HCT116 (cell line): ENCODE measurements around the gene PDE8A.

Experiments used
- CEBPB ChIP-seq: IDR thresholded peaks from 2 replicates; pipeline ENCODE4 v1.6.1; 2012; ENCODE audit warnings: low read depth
- EGR1 ChIP-seq: IDR thresholded peaks from 2 replicates; pipeline ENCODE4 v1.6.1; 2012; ENCODE audit warnings: low read depth
- ELF1 ChIP-seq: IDR thresholded peaks from 2 replicates; pipeline ENCODE4 v1.6.1; 2012; ENCODE audit warnings: low read depth, borderline replicate concordance
- EZH2 ChIP-seq: fragments of 200-600 bp; sonication (generic); IDR thresholded peaks from 2 replicates; pipeline ENCODE4 v1.6.1; 2017; ENCODE audit warnings: antibody characterized with exemption, mixed run types
- FOSL1 ChIP-seq: IDR thresholded peaks from 2 replicates; pipeline ENCODE4 v1.6.1; 2012; ENCODE audit warnings: low read depth
- POLR2A ChIP-seq: IDR thresholded peaks from 2 replicates; pipeline ENCODE4 v1.7.0; 2011; ENCODE audit warnings: borderline replicate concordance; ENCODE audit not compliant: insufficient read depth, insufficient read length; ENCODE audit errors: extremely low read depth
- POLR2AphosphoS5 ChIP-seq: IDR thresholded peaks from 2 replicates; pipeline ENCODE4 v1.6.1; 2011; ENCODE audit warnings: mild to moderate bottlenecking, low read depth, low read length, moderate library complexity
- RAD21 ChIP-seq: IDR thresholded peaks from 2 replicates; pipeline ENCODE4 v1.6.1; 2012; ENCODE audit warnings: low read depth, mild to moderate bottlenecking
- SP1 ChIP-seq: IDR thresholded peaks from 2 replicates; pipeline ENCODE4 v1.6.1; 2012; ENCODE audit warnings: low read depth
- YY1 ChIP-seq: IDR thresholded peaks from 2 replicates; pipeline ENCODE4 v1.6.1; 2011; ENCODE audit warnings: low read length, low read depth, moderate library complexity, mild to moderate bottlenecking; ENCODE audit not compliant: insufficient replicate concordance; ENCODE audit errors: extremely low read depth
- ZNF274 ChIP-seq: fragments of 200-500 bp; sonication (Bioruptor generic); IDR thresholded peaks from 2 replicates; pipeline ENCODE4 v1.6.1; 2014; ENCODE audit warnings: mild to moderate bottlenecking, low read depth, low read length, inconsistent platforms
- TF ChIP-seq, protein P1 (sequence below): IDR thresholded peaks from 2 replicates; pipeline ENCODE4 v1.6.1; 2012; ENCODE audit warnings: low read depth
- TF ChIP-seq, protein P2 (sequence below), 3 experiments: fragments of 200-600 bp in 1 of 3; sonication (generic) in 1 of 3; IDR thresholded peaks in 2 of 3; conservative IDR thresholded peaks in 1 of 3; 2 replicates each; pipeline ENCODE4 v1.5.1; 2012 to 2017; ENCODE audit warnings: low read depth in 2 of 3, low read length in 2 of 3, antibody characterized with exemption in 1 of 3, borderline replicate concordance in 1 of 3, control low read depth in 1 of 3, mild to moderate bottlenecking in 1 of 3, mixed read lengths in 1 of 3, mixed run types in 1 of 3, moderate library complexity in 1 of 3; ENCODE audit not compliant: insufficient read depth in 1 of 3
- TF ChIP-seq, protein P3 (sequence below): IDR thresholded peaks from 2 replicates; pipeline ENCODE4 v1.6.1; 2012

DNA sequence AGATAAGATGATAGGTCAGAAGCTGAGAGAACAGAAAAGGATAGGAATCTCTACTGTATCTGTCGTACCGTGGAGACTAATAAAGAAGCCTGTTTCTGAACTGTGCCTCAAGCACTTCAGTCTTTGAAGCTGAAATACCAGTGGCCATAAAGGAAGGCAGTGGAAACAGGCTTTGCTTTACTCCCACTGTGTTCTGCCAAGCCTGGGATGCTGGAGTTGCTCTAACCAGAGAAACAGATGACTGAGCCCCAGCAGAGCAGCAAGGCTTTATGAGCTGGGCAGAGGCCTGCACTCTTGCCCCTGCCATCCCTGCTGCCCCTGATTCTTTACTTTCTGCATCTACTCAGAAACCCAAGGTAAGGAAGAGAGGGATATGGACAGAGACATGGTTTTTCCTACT is 89.4 kb downstream of the PDE8A start:
- TF ChIP-seq, protein P1, sequence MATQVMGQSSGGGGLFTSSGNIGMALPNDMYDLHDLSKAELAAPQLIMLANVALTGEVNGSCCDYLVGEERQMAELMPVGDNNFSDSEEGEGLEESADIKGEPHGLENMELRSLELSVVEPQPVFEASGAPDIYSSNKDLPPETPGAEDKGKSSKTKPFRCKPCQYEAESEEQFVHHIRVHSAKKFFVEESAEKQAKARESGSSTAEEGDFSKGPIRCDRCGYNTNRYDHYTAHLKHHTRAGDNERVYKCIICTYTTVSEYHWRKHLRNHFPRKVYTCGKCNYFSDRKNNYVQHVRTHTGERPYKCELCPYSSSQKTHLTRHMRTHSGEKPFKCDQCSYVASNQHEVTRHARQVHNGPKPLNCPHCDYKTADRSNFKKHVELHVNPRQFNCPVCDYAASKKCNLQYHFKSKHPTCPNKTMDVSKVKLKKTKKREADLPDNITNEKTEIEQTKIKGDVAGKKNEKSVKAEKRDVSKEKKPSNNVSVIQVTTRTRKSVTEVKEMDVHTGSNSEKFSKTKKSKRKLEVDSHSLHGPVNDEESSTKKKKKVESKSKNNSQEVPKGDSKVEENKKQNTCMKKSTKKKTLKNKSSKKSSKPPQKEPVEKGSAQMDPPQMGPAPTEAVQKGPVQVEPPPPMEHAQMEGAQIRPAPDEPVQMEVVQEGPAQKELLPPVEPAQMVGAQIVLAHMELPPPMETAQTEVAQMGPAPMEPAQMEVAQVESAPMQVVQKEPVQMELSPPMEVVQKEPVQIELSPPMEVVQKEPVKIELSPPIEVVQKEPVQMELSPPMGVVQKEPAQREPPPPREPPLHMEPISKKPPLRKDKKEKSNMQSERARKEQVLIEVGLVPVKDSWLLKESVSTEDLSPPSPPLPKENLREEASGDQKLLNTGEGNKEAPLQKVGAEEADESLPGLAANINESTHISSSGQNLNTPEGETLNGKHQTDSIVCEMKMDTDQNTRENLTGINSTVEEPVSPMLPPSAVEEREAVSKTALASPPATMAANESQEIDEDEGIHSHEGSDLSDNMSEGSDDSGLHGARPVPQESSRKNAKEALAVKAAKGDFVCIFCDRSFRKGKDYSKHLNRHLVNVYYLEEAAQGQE = no peak
- TF ChIP-seq, protein P2, sequence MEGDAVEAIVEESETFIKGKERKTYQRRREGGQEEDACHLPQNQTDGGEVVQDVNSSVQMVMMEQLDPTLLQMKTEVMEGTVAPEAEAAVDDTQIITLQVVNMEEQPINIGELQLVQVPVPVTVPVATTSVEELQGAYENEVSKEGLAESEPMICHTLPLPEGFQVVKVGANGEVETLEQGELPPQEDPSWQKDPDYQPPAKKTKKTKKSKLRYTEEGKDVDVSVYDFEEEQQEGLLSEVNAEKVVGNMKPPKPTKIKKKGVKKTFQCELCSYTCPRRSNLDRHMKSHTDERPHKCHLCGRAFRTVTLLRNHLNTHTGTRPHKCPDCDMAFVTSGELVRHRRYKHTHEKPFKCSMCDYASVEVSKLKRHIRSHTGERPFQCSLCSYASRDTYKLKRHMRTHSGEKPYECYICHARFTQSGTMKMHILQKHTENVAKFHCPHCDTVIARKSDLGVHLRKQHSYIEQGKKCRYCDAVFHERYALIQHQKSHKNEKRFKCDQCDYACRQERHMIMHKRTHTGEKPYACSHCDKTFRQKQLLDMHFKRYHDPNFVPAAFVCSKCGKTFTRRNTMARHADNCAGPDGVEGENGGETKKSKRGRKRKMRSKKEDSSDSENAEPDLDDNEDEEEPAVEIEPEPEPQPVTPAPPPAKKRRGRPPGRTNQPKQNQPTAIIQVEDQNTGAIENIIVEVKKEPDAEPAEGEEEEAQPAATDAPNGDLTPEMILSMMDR (IDR thresholded peaks at IDR 0.05 in 2 of 3, conservative IDR thresholded peaks at IDR 0.05 in 1 of 3; ENCODE audit: borderline replicate concordance in 1 of 3, insufficient read depth in 1 of 3, low read depth in 2 of 3, low read length in 2 of 3) = no peak
- no peak for TF ChIP-seq POLR2AphosphoS5
- TF ChIP-seq EGR1 = no peak
- TF ChIP-seq RAD21 = no peak
- no peak for TF ChIP-seq ZNF274
- no peak for TF ChIP-seq SP1
- TF ChIP-seq FOSL1 = no peak
- TF ChIP-seq ELF1 = no peak
- no peak for TF ChIP-seq EZH2
- TF ChIP-seq POLR2A = no peak
- no peak for TF ChIP-seq YY1
- TF ChIP-seq, protein P3, sequence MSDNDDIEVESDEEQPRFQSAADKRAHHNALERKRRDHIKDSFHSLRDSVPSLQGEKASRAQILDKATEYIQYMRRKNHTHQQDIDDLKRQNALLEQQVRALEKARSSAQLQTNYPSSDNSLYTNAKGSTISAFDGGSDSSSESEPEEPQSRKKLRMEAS = no peak
- TF ChIP-seq CEBPB = no peak
